Measurements from ENCODE around the gene C15orf40.

Gene C15orf40

GRCh38 chr15:82985688-82986441 lies 25.6 kb downstream of the C15orf40 start, which contains the start of gene RAMAC (continued):
- TF ChIP-seq TSHZ1 (tag by site-specific recombination; IDR thresholded peaks at IDR 0.05; ENCODE audit: borderline replicate concordance) (no peak), BCL11B (tag by site-specific recombination; IDR thresholded peaks at IDR 0.05; ENCODE audit: low read depth) (no peak), SCRT2 (tag by site-specific recombination; IDR thresholded peaks at IDR 0.05) (peak; percentile 96), ZSCAN18 (tag by site-specific recombination; IDR thresholded peaks at IDR 0.05) (no peak), ZNF24 (tag by site-specific recombination; IDR thresholded peaks at IDR 0.05) (no peak; the same call in 1 of the 2 replicates), ZNF184 (tag by site-specific recombination; IDR thresholded peaks at IDR 0.05) (0 out of 2 replicates have a peak, but pooled peaks have one; percentile 2), ZNF513 (tag by site-specific recombination; IDR thresholded peaks at IDR 0.05) (peak; percentile 63; the same call in 1 of the 2 replicates), ZFP69B (tag by site-specific recombination; IDR thresholded peaks at IDR 0.05) (0 out of 2 replicates have a peak, but pooled peaks have one; percentile 28), SCRT1 (tag by site-specific recombination; IDR thresholded peaks at IDR 0.05; ENCODE audit: borderline replicate concordance) (peak; percentile 53; the same call in 1 of the 2 replicates), ZNF366 (tag by site-specific recombination; conservative IDR thresholded peaks at IDR 0.05) (peak; percentile 46; the same call in 1 of the 2 replicates), ZNF580 (tag by site-specific recombination; IDR thresholded peaks at IDR 0.05) (peak; percentile 75), SP7 (tag by site-specific recombination; IDR thresholded peaks at IDR 0.05) (peak; percentile 56), ZNF585B (tag by site-specific recombination; IDR thresholded peaks at IDR 0.05) (no peak), KLF9 (tag by site-specific recombination; IDR thresholded peaks at IDR 0.05; ENCODE audit: low read depth) (no peak), ELK4 (IDR thresholded peaks at IDR 0.05; ENCODE audit: borderline replicate concordance, low read depth, low read length) (0 out of 2 replicates have a peak, but pooled peaks have one; percentile 28), ZNF600 (tag by site-specific recombination; IDR thresholded peaks at IDR 0.05) (peak; percentile 92), ZNF610 (tag by site-specific recombination; IDR thresholded peaks at IDR 0.05; ENCODE audit: borderline replicate concordance) (peak; percentile 74; the same call in 1 of the 2 replicates), ZNF10 (tag by site-specific recombination; IDR thresholded peaks at IDR 0.05) (peak; percentile 92), ZNF2 (tag by site-specific recombination; IDR thresholded peaks at IDR 0.05) (peak; percentile 18; the same call in 1 of the 2 replicates), ZBTB20 (tag by site-specific recombination; IDR thresholded peaks at IDR 0.05) (0 out of 2 replicates have a peak, but pooled peaks have one; percentile 41), ZNF518A (tag by site-specific recombination; conservative IDR thresholded peaks at IDR 0.05; ENCODE audit: low read depth) (peak; percentile 99)
